Measurements from ENCODE around the gene EGLN3.

- TF ChIP-seq CTCF (IDR thresholded peaks at IDR 0.05; ENCODE audit: borderline replicate concordance, extremely low read depth, low read length, poor library complexity, severe bottlenecking) (no peak), EZH2 (IDR thresholded peaks at IDR 0.05; ENCODE audit: borderline replicate concordance, low read depth, low read length, severe bottlenecking) (no peak)
Observed at GRCh38 chr14:33900706-33901105, 50.2 kb downstream of the EGLN3 start.
